Activated CD4-positive, alpha-beta memory T cell treated with anti-CD3 and anti-CD28 coated beads, Interleukin-2, amount 10 ng/mL, durations not matched to agents 7 days and 5 days (primary cell): ENCODE results near the gene LRRC45. TPM values are rescaled to one million over a fixed set of nuclear protein-coding genes. Genes with fewer than 3 reads are reported as not detected.
"Not testable (repeated sequence)": the region's sequence is repeated elsewhere in the genome, so short reads cannot be mapped to it uniquely, and the experiment has no call there.

Source experiments
- CTCF ChIA-PET: fragments of 350-600 bp; sonication (Branson Sonifier 250); formaldehyde crosslinking; loops from one replicate; lab custom pipeline; 2021; ENCODE audit warnings: antibody characterized with exemption, inconsistent platforms; lab: Charles Lee
- POLR2A ChIA-PET: fragments of 350-600 bp; sonication (Branson Sonifier 250); formaldehyde crosslinking; loops from one replicate; lab custom pipeline; 2021; ENCODE audit warnings: antibody characterized with exemption; lab: Charles Lee
- DNase-seq: peaks from one replicate; pipeline ENCODE4 v3.0.0-alpha.2; 2020
- H3K27ac Mint-ChIP-seq: one replicate; pipeline ENCODE4 v1.8.0; 2021; ENCODE audit warnings: mild to moderate bottlenecking, mixed read lengths
- H3K27me3 Mint-ChIP-seq: one replicate; pipeline ENCODE4 v1.8.0; 2021; ENCODE audit warnings: mixed read lengths
- H3K36me3 Mint-ChIP-seq: one replicate; pipeline ENCODE4 v1.8.0; 2021; ENCODE audit warnings: low read depth, mixed read lengths
- H3K4me1 Mint-ChIP-seq: one replicate; pipeline ENCODE4 v1.8.0; 2021; ENCODE audit warnings: mixed read lengths
- H3K4me3 Mint-ChIP-seq: one replicate; pipeline ENCODE4 v1.8.0; 2021; ENCODE audit warnings: mild to moderate bottlenecking, mixed read lengths
- H3K9me3 Mint-ChIP-seq: one replicate; pipeline ENCODE4 v1.8.0; 2021; ENCODE audit warnings: mixed read lengths
- total RNA-seq, 2 experiments: library from RNA; stranded (reverse); gene quantifications; one replicate each; pipeline ENCODE4 v1.2.3, GENCODE V29; 2021

The LRRC45 gene
- total RNA-seq, 2 experiments from 2014 or later, result 34.8 to 35.5 TPM

GRCh38 chr17:82037092-82037888 lies 14.2 kb downstream of the LRRC45 start, which contains the start of gene DCXR:
Gene DCXR, minus strand, starts transcription at chr17:82037697. Its CDS starts 15 bp downstream, at chr17:82037682.
- Mint-ChIP-seq H3K36me3 (peaks cover 8% of the 10 kb centered on the region), H3K27me3 (no peaks in the 10 kb centered on the region), H3K27ac (peak within 1 kb of the TSS; percentile 94), H3K4me3 (peak within 1 kb of the TSS; percentile 83), H3K4me1 (peaks cover 28% of the 10 kb centered on the region), H3K9me3 (no peaks in the 10 kb centered on the region)
- ChIA-PET CTCF (interaction anchor here (0.6 to 1.6 kb wide), 37 partner anchors 8 to 482 kb away, joined by 3 to 43 read pairs (median 4); partner anchors contain the start of genes CENPX, FASN, LRRC45 and MAFG), POLR2A (interaction anchor here (0.6 to 5.3 kb wide), 22 partner anchors 7 to 261 kb away, joined by 3 to 41 read pairs (median 4); partner anchors contain the start of genes ARHGDIA, ASPSCR1, CENPX and DUS1L)
- DNase-seq, result peak; percentile 97

- Mint-ChIP-seq H3K9me3 (no peaks in the 10 kb centered on the region), H3K4me3 (peak overlapping the region; percentile 83), H3K27me3 (no peaks in the 10 kb centered on the region), H3K36me3 (peaks cover 8% of the 10 kb centered on the region), H3K4me1 (peaks cover 27% of the 10 kb centered on the region), H3K27ac (peak overlapping the region; percentile 94)
- ChIA-PET CTCF (interaction anchor here (0.6 to 1.6 kb wide), 37 partner anchors 8 to 481 kb away, joined by 3 to 43 read pairs (median 4); partner anchors contain the start of genes CENPX, FASN, LRRC45 and MAFG), POLR2A (interaction anchor here (0.6 to 5.3 kb wide), 21 partner anchors 8 to 261 kb away, joined by 3 to 41 read pairs (median 4); partner anchors contain the start of genes ARHGDIA, ASPSCR1, CENPX and DUS1L)
- no peak for DNase-seq
Observed at GRCh38 chr17:82037889-82038195, 14.7 kb downstream of the LRRC45 start.

- H3K9me3 Mint-ChIP-seq, H3K27ac Mint-ChIP-seq, H3K27me3 Mint-ChIP-seq, H3K4me3 Mint-ChIP-seq, CTCF ChIA-PET, H3K36me3 Mint-ChIP-seq, DNase-seq: not testable (repeated sequence)
- peaks cover 26% of the 10 kb centered on the region for H3K4me1 Mint-ChIP-seq
- POLR2A ChIA-PET, result interaction anchor here (1.2 to 5.3 kb wide), 3 partner anchors 9 to 17 kb away, joined by 3 to 41 read pairs (median 27); partner anchors contain the start of genes CENPX, GPS1, LRRC45 and RFNG
Observed at GRCh38 chr17:82038796-82039409, 15.8 kb downstream of the LRRC45 start.

- no peak overlapping the region for H3K4me3 Mint-ChIP-seq
- no peak overlapping the region for H3K27ac Mint-ChIP-seq
- POLR2A ChIA-PET, result interaction anchor here (1.3 to 5.0 kb wide), 2 partner anchors 10 to 11 kb away, joined by 3 to 27 read pairs; partner anchors contain the start of genes GPS1 and RFNG
Observed at GRCh38 chr17:82039695-82040299, 16.7 kb downstream of the LRRC45 start.

GRCh38 chr17:82041144-82041814 lies 18.2 kb downstream of the LRRC45 start:
- CTCF ChIA-PET, result no interaction called here
- H3K27me3 Mint-ChIP-seq, result no peaks in the 10 kb centered on the region
- no peak overlapping the region for H3K27ac Mint-ChIP-seq
- POLR2A ChIA-PET, result interaction anchor here (0.9 to 5.0 kb wide), 2 partner anchors 9 kb away, joined by 3 to 27 read pairs; partner anchors contain the start of genes GPS1 and RFNG
- no peak overlapping the region for H3K4me3 Mint-ChIP-seq
- H3K9me3 Mint-ChIP-seq, result no peaks in the 10 kb centered on the region
- no peaks in the 10 kb centered on the region for H3K36me3 Mint-ChIP-seq
- H3K4me1 Mint-ChIP-seq, result peaks cover 18% of the 10 kb centered on the region
- no peak for DNase-seq

More at GRCh38 chr17:82039695-82040299, 16.7 kb downstream of the LRRC45 start:
- Mint-ChIP-seq H3K9me3 (no peaks in the 10 kb centered on the region), H3K4me1 (peaks cover 26% of the 10 kb centered on the region), H3K27me3 (no peaks in the 10 kb centered on the region), H3K36me3 (peaks cover 8% of the 10 kb centered on the region)
- CTCF ChIA-PET, result no interaction called here
- no peak for DNase-seq

- Mint-ChIP-seq H3K4me1 (peaks cover 14% of the 10 kb centered on the region), H3K27ac (no peak overlapping the region), H3K9me3 (no peaks in the 10 kb centered on the region), H3K36me3 (peaks cover 4% of the 10 kb centered on the region), H3K27me3 (no peaks in the 10 kb centered on the region), H3K4me3 (no peak overlapping the region)
- DNase-seq, result no peak
- ChIA-PET POLR2A (no interaction called here), CTCF (interaction anchor here (1.1 kb wide), 1 partner anchor 83 kb away, joined by 3 read pairs; no protein-coding TSS in a partner anchor)
Observed at GRCh38 chr17:82042649-82043048, 19.5 kb downstream of the LRRC45 start.

GRCh38 chr17:82043507-82043906 lies 20.4 kb downstream of the LRRC45 start:
- H3K27me3 Mint-ChIP-seq, result no peaks in the 10 kb centered on the region
- no peak overlapping the region for H3K27ac Mint-ChIP-seq
- no peaks in the 10 kb centered on the region for H3K9me3 Mint-ChIP-seq
- DNase-seq, result no peak
- peaks cover 5% of the 10 kb centered on the region for H3K36me3 Mint-ChIP-seq
- no peak overlapping the region for H3K4me3 Mint-ChIP-seq
- CTCF ChIA-PET, result interaction anchor here (1.1 kb wide), 1 partner anchor 84 kb away, joined by 3 read pairs; no protein-coding TSS in a partner anchor
- POLR2A ChIA-PET, result no interaction called here
- peaks cover 9% of the 10 kb centered on the region for H3K4me1 Mint-ChIP-seq

- Mint-ChIP-seq H3K27me3 (no peaks in the 10 kb centered on the region), H3K36me3 (peaks cover 5% of the 10 kb centered on the region), H3K9me3 (no peaks in the 10 kb centered on the region), H3K4me1 (peaks cover 9% of the 10 kb centered on the region), H3K27ac (no peak overlapping the region), H3K4me3 (no peak overlapping the region)
- ChIA-PET POLR2A (no interaction called here), CTCF (interaction anchor here (1.0 kb wide), 1 partner anchor 8 kb away, joined by 3 read pairs; the partner anchor contains the start of gene DCXR)
- no peak for DNase-seq
Observed at GRCh38 chr17:82045936-82046484, 22.9 kb downstream of the LRRC45 start.

GRCh38 chr17:82046903-82047302 lies 23.8 kb downstream of the LRRC45 start:
- H3K27me3 Mint-ChIP-seq, result no peaks in the 10 kb centered on the region
- H3K4me3 Mint-ChIP-seq, result no peak overlapping the region
- CTCF ChIA-PET, result no interaction called here
- H3K36me3 Mint-ChIP-seq, result peaks cover 5% of the 10 kb centered on the region
- DNase-seq, result no peak
- H3K9me3 Mint-ChIP-seq, result no peaks in the 10 kb centered on the region
- H3K27ac Mint-ChIP-seq, result no peak overlapping the region
- H3K4me1 Mint-ChIP-seq, result peaks cover 9% of the 10 kb centered on the region
- POLR2A ChIA-PET, result no interaction called here

GRCh38 chr17:82047379-82047778 lies 24.3 kb downstream of the LRRC45 start:
- H3K27ac Mint-ChIP-seq, result no peak overlapping the region

GRCh38 chr17:82047914-82048570 lies 24.9 kb downstream of the LRRC45 start:
- no peaks in the 10 kb centered on the region for H3K9me3 Mint-ChIP-seq
- CTCF ChIA-PET, result interaction anchor here (0.8 kb wide), 1 partner anchor 11 kb away, joined by 3 read pairs; the partner anchor contains the start of gene DCXR
- no peak overlapping the region for H3K4me3 Mint-ChIP-seq
- POLR2A ChIA-PET, result interaction anchor here (4.3 kb wide), 1 partner anchor 9 kb away, joined by 27 read pairs; the partner anchor contains the start of gene DCXR
- peaks cover 5% of the 10 kb centered on the region for H3K36me3 Mint-ChIP-seq
- no peak for DNase-seq
- no peaks in the 10 kb centered on the region for H3K27me3 Mint-ChIP-seq
- H3K4me1 Mint-ChIP-seq, result peaks cover 14% of the 10 kb centered on the region
- H3K27ac Mint-ChIP-seq, result no peak overlapping the region

More at GRCh38 chr17:82047379-82047778, 24.3 kb downstream of the LRRC45 start:
- H3K27me3 Mint-ChIP-seq, result no peaks in the 10 kb centered on the region
- DNase-seq, result no peak
- peaks cover 5% of the 10 kb centered on the region for H3K36me3 Mint-ChIP-seq
- peaks cover 9% of the 10 kb centered on the region for H3K4me1 Mint-ChIP-seq
- ChIA-PET POLR2A (no interaction called here), CTCF (interaction anchor here (0.8 kb wide), 1 partner anchor 10 kb away, joined by 3 read pairs; the partner anchor contains the start of gene DCXR)
- H3K9me3 Mint-ChIP-seq, result no peaks in the 10 kb centered on the region
- H3K4me3 Mint-ChIP-seq, result no peak overlapping the region
